Glutamatergic neuron (in vitro differentiated cells): ENCODE data around the gene DOC2A. TPM values are rescaled to one million over a fixed set of nuclear protein-coding genes. Genes with fewer than 3 reads are reported as not detected.

Source experiments
- DNase-seq: peaks from one replicate; pipeline ENCODE4 v3.0.0; 2022
- H3K27ac Mint-ChIP-seq: one replicate; pipeline ENCODE4 v1.8.0; 2020; ENCODE audit warnings: mild to moderate bottlenecking, mixed read lengths, inconsistent platforms; ENCODE audit not compliant: unreplicated experiment
- H3K27me3 Mint-ChIP-seq: one replicate; pipeline ENCODE4 v1.8.0; 2020; ENCODE audit warnings: mild to moderate bottlenecking, moderate library complexity, mixed read lengths, inconsistent platforms; ENCODE audit not compliant: unreplicated experiment
- H3K36me3 Mint-ChIP-seq: one replicate; pipeline ENCODE4 v1.8.0; 2020; ENCODE audit warnings: mild to moderate bottlenecking, mixed read lengths, inconsistent platforms; ENCODE audit not compliant: unreplicated experiment
- H3K4me1 Mint-ChIP-seq: one replicate; pipeline ENCODE4 v1.8.0; 2020; ENCODE audit warnings: mild to moderate bottlenecking, low read depth, mixed read lengths, inconsistent platforms; ENCODE audit not compliant: unreplicated experiment
- H3K4me3 Mint-ChIP-seq: one replicate; pipeline ENCODE4 v1.8.0; 2020; ENCODE audit warnings: mild to moderate bottlenecking, mixed read lengths, inconsistent platforms; ENCODE audit not compliant: unreplicated experiment
- H3K9me3 Mint-ChIP-seq: one replicate; pipeline ENCODE4 v1.8.0; 2020; ENCODE audit warnings: mild to moderate bottlenecking, moderate library complexity, mixed read lengths, inconsistent platforms; ENCODE audit not compliant: unreplicated experiment
- CTCF ChIP-seq: fragments of 200-600 bp; sonication (generic); IDR thresholded peaks from one replicate; pipeline ENCODE4 v1.5.0; 2021; ENCODE audit not compliant: partially characterized antibody, unreplicated experiment
- total RNA-seq: library from RNA; stranded (reverse); fragmentation: NEBNext Ultra II Directional; extraction: Animal tissue kit (Norgen Biotek cat#: 25700); gene quantifications from one replicate; pipeline ENCODE4 v1.2.1, GENCODE V29; 2021; ENCODE audit not compliant: unreplicated experiment

The DOC2A gene
- total RNA-seq, 1 donor from 2014 or later = 4.2 TPM

DNA sequence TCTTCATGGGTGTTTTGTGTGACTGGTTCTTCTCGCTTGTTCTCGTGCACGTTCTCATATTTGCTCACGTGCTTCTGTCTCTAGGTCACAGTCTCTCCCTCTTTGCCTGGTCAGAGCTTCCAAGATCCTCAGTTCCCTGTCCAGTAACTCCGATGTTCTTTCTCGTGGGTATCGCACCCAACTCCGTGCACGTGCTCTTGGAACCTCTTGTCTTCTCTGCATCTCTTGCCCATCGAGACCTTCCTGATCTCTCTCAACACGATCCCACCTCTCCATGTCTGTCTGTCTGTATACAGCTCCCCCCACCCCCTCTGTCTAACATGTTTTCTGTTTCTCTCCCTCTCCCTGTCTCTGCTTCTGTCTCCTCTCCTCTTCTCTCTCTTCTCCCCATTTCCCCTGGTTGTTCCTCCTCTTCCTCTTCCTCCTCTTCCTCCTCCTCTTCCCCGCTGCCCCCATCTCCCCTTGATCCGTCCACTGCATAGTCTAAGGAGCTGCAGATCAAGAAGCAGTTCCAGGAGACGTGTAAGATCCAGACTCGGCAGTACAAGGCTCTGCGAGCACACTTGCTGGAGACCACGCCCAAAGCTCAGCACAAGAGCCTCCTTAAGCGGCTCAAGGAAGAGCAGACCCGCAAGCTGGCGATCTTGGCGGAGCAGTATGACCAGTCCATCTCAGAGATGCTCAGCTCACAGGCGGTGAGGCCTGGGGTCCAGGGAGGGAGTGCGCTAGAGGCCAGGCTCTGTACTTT, 21.5 kb downstream of the DOC2A start:
- Mint-ChIP-seq H3K4me3 (peak overlapping the region; percentile 10), H3K27ac (peak overlapping the region; percentile 64), H3K27me3 (peaks cover 20% of the 10 kb centered on the region), H3K36me3 (peaks cover 9% of the 10 kb centered on the region), H3K9me3 (peaks cover 7% of the 10 kb centered on the region), H3K4me1 (no peaks in the 10 kb centered on the region)
- TF ChIP-seq CTCF = no peak
- no peak for DNase-seq

DNA sequence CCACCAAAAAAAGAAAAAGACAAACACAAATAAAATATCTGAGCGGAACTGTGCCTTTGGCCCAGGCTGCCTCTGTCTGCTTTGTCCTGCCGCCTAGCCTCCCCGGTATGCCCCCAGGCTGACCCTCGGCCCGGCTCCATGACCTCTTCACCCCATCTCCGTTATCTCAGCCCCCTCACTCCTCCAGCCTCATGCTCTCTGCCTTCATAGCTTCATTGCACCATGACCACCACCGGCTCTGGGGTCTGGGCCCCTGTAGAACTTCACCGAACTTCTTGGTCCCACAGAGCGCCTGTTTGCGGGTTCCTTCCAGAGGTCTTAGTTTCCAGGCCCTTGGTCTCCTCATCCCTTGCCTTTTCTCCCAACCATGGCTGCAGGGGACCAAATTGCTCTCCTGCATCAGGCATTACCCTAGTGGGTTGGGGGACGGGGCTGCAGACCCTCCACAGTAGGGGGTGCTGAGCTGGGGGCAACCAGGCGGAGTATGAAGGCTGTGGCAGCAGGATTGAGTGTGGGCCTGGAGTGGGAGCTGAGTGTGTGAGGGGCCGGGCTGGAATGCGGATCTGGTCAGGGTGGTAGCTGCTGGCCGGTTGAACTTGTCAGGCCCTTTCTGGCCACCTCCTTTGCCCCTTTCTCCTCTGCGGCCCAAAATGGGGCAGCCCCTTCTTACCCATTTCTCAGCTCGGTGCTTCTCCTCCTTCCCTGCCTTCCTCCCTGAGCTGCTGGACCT, 22.3 kb downstream of the DOC2A start:
- no peak for DNase-seq
- peak overlapping the region; percentile 64 for H3K27ac Mint-ChIP-seq
- no peaks in the 10 kb centered on the region for H3K4me1 Mint-ChIP-seq
- no peak for TF ChIP-seq CTCF
- H3K36me3 Mint-ChIP-seq = peaks cover 11% of the 10 kb centered on the region
- peaks cover 13% of the 10 kb centered on the region for H3K27me3 Mint-ChIP-seq
- peaks cover 8% of the 10 kb centered on the region for H3K9me3 Mint-ChIP-seq
- peak overlapping the region; percentile 10 for H3K4me3 Mint-ChIP-seq

DNA sequence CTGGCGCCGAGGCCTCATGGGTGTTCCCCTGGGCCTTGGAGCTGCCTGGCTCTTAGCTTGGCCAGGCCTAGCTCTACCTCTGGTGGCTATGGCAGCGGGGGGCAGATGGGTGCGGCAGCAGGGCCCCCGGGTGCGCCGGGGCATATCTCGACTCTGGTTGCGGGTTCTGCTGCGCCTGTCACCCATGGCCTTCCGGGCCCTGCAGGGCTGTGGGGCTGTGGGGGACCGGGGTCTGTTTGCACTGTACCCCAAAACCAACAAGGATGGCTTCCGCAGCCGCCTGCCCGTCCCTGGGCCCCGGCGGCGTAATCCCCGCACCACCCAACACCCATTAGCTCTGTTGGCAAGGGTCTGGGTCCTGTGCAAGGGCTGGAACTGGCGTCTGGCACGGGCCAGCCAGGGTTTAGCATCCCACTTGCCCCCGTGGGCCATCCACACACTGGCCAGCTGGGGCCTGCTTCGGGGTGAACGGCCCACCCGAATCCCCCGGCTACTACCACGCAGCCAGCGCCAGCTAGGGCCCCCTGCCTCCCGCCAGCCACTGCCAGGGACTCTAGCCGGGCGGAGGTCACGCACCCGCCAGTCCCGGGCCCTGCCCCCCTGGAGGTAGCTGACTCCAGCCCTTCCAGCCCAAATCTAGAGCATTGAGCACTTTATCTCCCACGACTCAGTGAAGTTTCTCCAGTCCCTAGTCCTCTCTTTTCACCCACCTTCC, 23.3 kb downstream of the DOC2A start:
- peaks cover 12% of the 10 kb centered on the region for H3K36me3 Mint-ChIP-seq
- no peaks in the 10 kb centered on the region for H3K4me1 Mint-ChIP-seq
- peaks cover 9% of the 10 kb centered on the region for H3K9me3 Mint-ChIP-seq
- peak overlapping the region; percentile 66 for H3K27ac Mint-ChIP-seq
- TF ChIP-seq CTCF = no peak
- no peak for DNase-seq
- peaks cover 16% of the 10 kb centered on the region for H3K27me3 Mint-ChIP-seq
- H3K4me3 Mint-ChIP-seq = no peak overlapping the region

DNA sequence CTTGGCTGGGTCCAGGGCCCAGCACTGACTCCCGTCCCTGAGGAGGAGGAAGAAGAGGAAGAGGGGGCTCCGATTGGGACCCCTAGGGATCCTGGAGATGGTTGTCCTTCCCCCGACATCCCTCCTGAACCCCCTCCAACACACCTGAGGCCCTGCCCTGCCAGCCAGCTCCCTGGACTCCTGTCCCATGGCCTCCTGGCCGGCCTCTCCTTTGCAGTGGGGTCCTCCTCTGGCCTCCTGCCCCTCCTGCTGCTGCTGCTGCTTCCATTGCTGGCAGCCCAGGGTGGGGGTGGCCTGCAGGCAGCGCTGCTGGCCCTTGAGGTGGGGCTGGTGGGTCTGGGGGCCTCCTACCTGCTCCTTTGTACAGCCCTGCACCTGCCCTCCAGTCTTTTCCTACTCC, 23.9 kb downstream of the DOC2A start:
- peaks cover 17% of the 10 kb centered on the region for H3K27me3 Mint-ChIP-seq
- no peak for DNase-seq
- H3K4me1 Mint-ChIP-seq = no peaks in the 10 kb centered on the region
- H3K27ac Mint-ChIP-seq = no peak overlapping the region
- peaks cover 9% of the 10 kb centered on the region for H3K9me3 Mint-ChIP-seq
- TF ChIP-seq CTCF = no peak
- peaks cover 12% of the 10 kb centered on the region for H3K36me3 Mint-ChIP-seq
- no peak overlapping the region for H3K4me3 Mint-ChIP-seq
